ENCODE results near the gene RGS10.

GRCh38 chr10:119469846-119470245, 72.7 kb downstream of the RGS10 start:
- TF ChIP-seq CTCF (IDR thresholded peaks at IDR 0.05; ENCODE audit: insufficient read depth, low read length, poor library complexity, severe bottlenecking) (no peak), EZH2phosphoT487 (conservative IDR thresholded peaks at IDR 0.05; ENCODE audit: low read length) (no peak)
